ENCODE data around the gene USP16.

Gene USP16

GRCh38 chr21:29091033-29091432 lies 66.6 kb downstream of the USP16 start:
- no peak overlapping the region for H4K91ac ChIP-seq (ENCODE audit: low read depth, low read length, poor library complexity)
- H3K79me1 ChIP-seq (ENCODE audit: low read depth, low read length) = no peaks in the 10 kb centered on the region
- DNase-seq (ENCODE audit: low spot score) = no peak
- H3K36me3 ChIP-seq (replicated peaks in 1 of 2; ENCODE audit: control insufficient read depth in 2 of 2, insufficient read depth in 2 of 2, low read length in 2 of 2) = no peaks in the 10 kb centered on the region
- no peak overlapping the region for H2BK15ac ChIP-seq (ENCODE audit: low read length)
- no CpG with 5 or more reads among the region's 1 CpG for WGBS, 2 donors (ENCODE audit: extremely low coverage in 2 of 2, insufficient read length in 2 of 2, insufficient replicate concordance in 1 of 2)
- no peak overlapping the region for H2BK5ac ChIP-seq (ENCODE audit: low read length)
- H2AK5ac ChIP-seq (ENCODE audit: low read depth, low read length) = no peak overlapping the region
- no peak overlapping the region for H3K18ac ChIP-seq (ENCODE audit: low read length)
- H3K23ac ChIP-seq (ENCODE audit: low read depth, low read length, poor library complexity) = no peak overlapping the region
- H3K27ac ChIP-seq (replicated peaks; ENCODE audit: low read length) = no peak overlapping the region
- no peak overlapping the region for H3K4me3 ChIP-seq (ENCODE audit: low read length in 2 of 2)
- H4K8ac ChIP-seq (ENCODE audit: low read depth, low read length) = no peak overlapping the region
- H3K14ac ChIP-seq (ENCODE audit: low read length) = no peak overlapping the region
- peaks cover 4% of the 10 kb centered on the region in 2 donors for H3K4me1 ChIP-seq (ENCODE audit: control insufficient read depth in 2 of 2, insufficient read depth in 1 of 2, low read depth in 1 of 2, low read length in 2 of 2)
- no peaks in the 10 kb centered on the region for H3K27me3 ChIP-seq (ENCODE audit: control insufficient read depth in 3 of 3, insufficient read depth in 3 of 3, low read depth in 1 of 3, low read length in 3 of 3)
- H2BK12ac ChIP-seq (ENCODE audit: low read length) = no peak overlapping the region
- no peaks in the 10 kb centered on the region for H3K9me3 ChIP-seq (replicated peaks in 1 of 2; ENCODE audit: control insufficient read depth in 2 of 2, insufficient read depth in 1 of 2, low read depth in 1 of 2, low read length in 2 of 2)
- no peak overlapping the region for H2BK120ac ChIP-seq (ENCODE audit: low read depth, low read length)
- H2AFZ ChIP-seq (ENCODE audit: low read length) = no peak overlapping the region
- H3K4me2 ChIP-seq (ENCODE audit: insufficient read depth, low read length, poor library complexity, severe bottlenecking) = no peak overlapping the region
- H3K9ac ChIP-seq (ENCODE audit: low read depth, low read length, poor library complexity) = no peak overlapping the region
- no peak overlapping the region for H3K4ac ChIP-seq (ENCODE audit: low read length)

DNA sequence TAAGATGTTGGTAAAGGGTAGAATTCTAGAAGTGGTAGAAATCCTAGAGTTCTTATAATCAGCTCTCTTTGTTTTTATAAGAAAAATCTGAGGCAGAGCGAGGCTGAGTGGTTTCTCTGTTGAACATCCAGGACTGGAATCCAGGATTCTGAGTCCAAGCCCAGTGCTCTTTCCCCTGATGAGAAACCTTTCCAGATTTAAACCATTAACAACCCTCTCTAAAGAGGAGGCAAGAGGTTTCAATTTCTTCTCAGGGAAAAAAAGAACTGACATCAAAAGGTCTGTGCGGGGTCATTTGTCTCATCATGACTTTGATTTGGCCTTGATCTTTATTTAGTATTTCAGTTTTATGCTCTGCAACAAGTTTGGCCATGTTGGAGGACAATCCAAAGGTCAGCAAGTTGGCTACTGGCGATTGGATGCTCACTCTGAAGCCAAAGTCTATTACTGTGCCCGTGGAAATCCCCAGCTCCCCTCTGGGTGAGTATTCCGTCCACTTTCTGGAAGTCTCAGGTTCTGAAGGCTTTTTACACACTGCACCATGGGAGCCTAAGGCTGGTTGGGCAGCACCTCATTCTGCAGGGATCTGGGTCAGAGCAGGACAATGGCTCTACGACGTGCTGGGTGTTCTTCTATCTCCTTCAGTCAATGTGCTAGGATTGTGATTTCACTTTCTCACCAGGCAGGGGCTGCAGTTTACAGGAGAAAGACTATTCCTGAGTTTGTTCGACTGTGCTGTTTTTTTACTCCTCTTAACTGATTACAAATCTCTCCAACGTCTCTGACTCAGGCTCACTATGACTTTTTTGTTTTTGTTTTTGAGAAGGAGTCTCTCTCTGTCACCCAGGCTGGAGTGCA lies 67.9 kb downstream of the USP16 start:
- no peak overlapping the region for H4K91ac ChIP-seq (ENCODE audit: low read depth, low read length, poor library complexity)
- no peak for DNase-seq (ENCODE audit: low spot score)
- H3K79me1 ChIP-seq (ENCODE audit: low read depth, low read length) = no peaks in the 10 kb centered on the region
- no peak overlapping the region for H2AFZ ChIP-seq (ENCODE audit: low read length)
- no peak overlapping the region for H2BK120ac ChIP-seq (ENCODE audit: low read depth, low read length)
- no CpG with 5 or more reads among the region's 9 CpGs for WGBS, 2 donors (ENCODE audit: extremely low coverage in 2 of 2, insufficient read length in 2 of 2, insufficient replicate concordance in 1 of 2)
- H2BK12ac ChIP-seq (ENCODE audit: low read length) = no peak overlapping the region
- H3K4ac ChIP-seq (ENCODE audit: low read length) = no peak overlapping the region
- no peak overlapping the region for H2BK15ac ChIP-seq (ENCODE audit: low read length)
- no peak overlapping the region for H3K18ac ChIP-seq (ENCODE audit: low read length)
- H3K23ac ChIP-seq (ENCODE audit: low read depth, low read length, poor library complexity) = no peak overlapping the region
- peaks cover 0 to 6% (median 0%) of the 10 kb centered on the region in 3 experiments for H3K27me3 ChIP-seq (ENCODE audit: control insufficient read depth in 3 of 3, insufficient read depth in 3 of 3, low read depth in 1 of 3, low read length in 3 of 3)
- H3K4me3 ChIP-seq (ENCODE audit: low read length in 2 of 2) = no peak overlapping the region
- H3K9me3 ChIP-seq (replicated peaks in 1 of 2; ENCODE audit: control insufficient read depth in 2 of 2, insufficient read depth in 1 of 2, low read depth in 1 of 2, low read length in 2 of 2) = no peaks in the 10 kb centered on the region
- H3K36me3 ChIP-seq (replicated peaks in 1 of 2; ENCODE audit: control insufficient read depth in 2 of 2, insufficient read depth in 2 of 2, low read length in 2 of 2) = no peaks in the 10 kb centered on the region
- no peak overlapping the region for H2AK5ac ChIP-seq (ENCODE audit: low read depth, low read length)
- H3K4me1 ChIP-seq (ENCODE audit: control insufficient read depth in 2 of 2, insufficient read depth in 1 of 2, low read depth in 1 of 2, low read length in 2 of 2) = peaks cover 4% of the 10 kb centered on the region in 2 donors
- H3K4me2 ChIP-seq (ENCODE audit: insufficient read depth, low read length, poor library complexity, severe bottlenecking) = no peak overlapping the region
- H4K8ac ChIP-seq (ENCODE audit: low read depth, low read length) = no peak overlapping the region
- no peak overlapping the region for H3K14ac ChIP-seq (ENCODE audit: low read length)
- no peak overlapping the region for H2BK5ac ChIP-seq (ENCODE audit: low read length)
- no peak overlapping the region for H3K27ac ChIP-seq (replicated peaks; ENCODE audit: low read length)
- H3K9ac ChIP-seq (ENCODE audit: low read depth, low read length, poor library complexity) = no peak overlapping the region

GRCh38 chr21:29096218-29097015 lies 71.9 kb downstream of the USP16 start:
- Histone ChIP-seq H2BK12ac (ENCODE audit: low read length) (no peak overlapping the region), H3K9me3 (replicated peaks in 1 of 2; ENCODE audit: control insufficient read depth in 2 of 2, insufficient read depth in 1 of 2, low read depth in 1 of 2, low read length in 2 of 2) (no peaks in the 10 kb centered on the region), H3K4me1 (ENCODE audit: control insufficient read depth in 2 of 2, insufficient read depth in 1 of 2, low read depth in 1 of 2, low read length in 2 of 2) (peaks cover 4% of the 10 kb centered on the region in 2 donors), H3K27ac (replicated peaks; ENCODE audit: low read length) (no peak overlapping the region), H4K91ac (ENCODE audit: low read depth, low read length, poor library complexity) (no peak overlapping the region), H3K18ac (ENCODE audit: low read length) (no peak overlapping the region), H3K14ac (ENCODE audit: low read length) (no peak overlapping the region), H2AFZ (ENCODE audit: low read length) (no peak overlapping the region), H3K9ac (ENCODE audit: low read depth, low read length, poor library complexity) (no peak overlapping the region), H3K79me1 (ENCODE audit: low read depth, low read length) (no peaks in the 10 kb centered on the region), H2BK5ac (ENCODE audit: low read length) (no peak overlapping the region), H4K8ac (ENCODE audit: low read depth, low read length) (no peak overlapping the region), H3K4me2 (ENCODE audit: insufficient read depth, low read length, poor library complexity, severe bottlenecking) (no peak overlapping the region), H2BK15ac (ENCODE audit: low read length) (no peak overlapping the region), H2BK120ac (ENCODE audit: low read depth, low read length) (no peak overlapping the region), H3K27me3 (ENCODE audit: control insufficient read depth in 3 of 3, insufficient read depth in 3 of 3, low read depth in 1 of 3, low read length in 3 of 3) (peaks cover 0 to 6% (median 0%) of the 10 kb centered on the region in 3 experiments), H3K23ac (ENCODE audit: low read depth, low read length, poor library complexity) (no peak overlapping the region), H3K36me3 (replicated peaks in 1 of 2; ENCODE audit: control insufficient read depth in 2 of 2, insufficient read depth in 2 of 2, low read length in 2 of 2) (no peaks in the 10 kb centered on the region), H3K4me3 (ENCODE audit: low read length in 2 of 2) (no peak overlapping the region), H3K4ac (ENCODE audit: low read length) (no peak overlapping the region), H2AK5ac (ENCODE audit: low read depth, low read length) (no peak overlapping the region)
- WGBS, 2 donors (ENCODE audit: extremely low coverage in 2 of 2, insufficient read length in 2 of 2, insufficient replicate concordance in 1 of 2) = no CpG with 5 or more reads among the region's 8 CpGs
- no peak for DNase-seq (ENCODE audit: low spot score)

DNA sequence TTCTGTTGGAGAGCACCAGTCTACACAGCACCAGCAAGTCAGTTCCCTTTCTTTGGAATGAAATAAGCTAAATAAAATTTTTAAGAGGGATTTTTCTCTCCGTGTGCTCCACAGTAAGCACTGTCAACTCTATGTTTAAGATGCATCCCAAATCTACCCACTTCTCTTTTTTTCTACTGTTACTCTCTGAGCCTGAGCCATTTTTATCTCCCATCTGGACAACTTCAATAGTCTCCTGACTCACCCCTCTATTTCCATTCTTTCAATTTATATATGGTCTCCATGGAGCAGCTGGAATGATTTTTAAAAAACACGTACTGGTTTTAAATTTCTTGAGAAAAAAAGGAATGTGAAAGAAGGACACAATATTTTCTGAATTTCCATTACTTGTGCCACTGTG lies 73.7 kb downstream of the USP16 start:
- peaks cover 0 to 6% (median 0%) of the 10 kb centered on the region in 3 experiments for H3K27me3 ChIP-seq (ENCODE audit: control insufficient read depth in 3 of 3, insufficient read depth in 3 of 3, low read depth in 1 of 3, low read length in 3 of 3)
- H2BK15ac ChIP-seq (ENCODE audit: low read length) = no peak overlapping the region
- no peaks in the 10 kb centered on the region for H3K36me3 ChIP-seq (replicated peaks in 1 of 2; ENCODE audit: control insufficient read depth in 2 of 2, insufficient read depth in 2 of 2, low read length in 2 of 2)
- H3K4me1 ChIP-seq (ENCODE audit: control insufficient read depth in 2 of 2, insufficient read depth in 1 of 2, low read depth in 1 of 2, low read length in 2 of 2) = peaks cover 4% of the 10 kb centered on the region in 2 donors
- H2AFZ ChIP-seq (ENCODE audit: low read length) = no peak overlapping the region
- no peak overlapping the region for H2BK120ac ChIP-seq (ENCODE audit: low read depth, low read length)
- H3K23ac ChIP-seq (ENCODE audit: low read depth, low read length, poor library complexity) = no peak overlapping the region
- H3K9me3 ChIP-seq (replicated peaks in 1 of 2; ENCODE audit: control insufficient read depth in 2 of 2, insufficient read depth in 1 of 2, low read depth in 1 of 2, low read length in 2 of 2) = no peaks in the 10 kb centered on the region
- H2AK5ac ChIP-seq (ENCODE audit: low read depth, low read length) = no peak overlapping the region
- H3K4me3 ChIP-seq (ENCODE audit: low read length in 2 of 2) = no peak overlapping the region
- no peak overlapping the region for H4K91ac ChIP-seq (ENCODE audit: low read depth, low read length, poor library complexity)
- H4K8ac ChIP-seq (ENCODE audit: low read depth, low read length) = no peak overlapping the region
- no peak overlapping the region for H3K4ac ChIP-seq (ENCODE audit: low read length)
- no peak overlapping the region for H3K14ac ChIP-seq (ENCODE audit: low read length)
- no peak for DNase-seq (ENCODE audit: low spot score)
- no CpG with 5 or more reads among the region's 2 CpGs for WGBS, 2 donors (ENCODE audit: extremely low coverage in 2 of 2, insufficient read length in 2 of 2, insufficient replicate concordance in 1 of 2)
- H3K9ac ChIP-seq (ENCODE audit: low read depth, low read length, poor library complexity) = no peak overlapping the region
- H3K18ac ChIP-seq (ENCODE audit: low read length) = no peak overlapping the region
- no peak overlapping the region for H2BK12ac ChIP-seq (ENCODE audit: low read length)
- H3K27ac ChIP-seq (replicated peaks; ENCODE audit: low read length) = no peak overlapping the region
- no peak overlapping the region for H2BK5ac ChIP-seq (ENCODE audit: low read length)
- H3K4me2 ChIP-seq (ENCODE audit: insufficient read depth, low read length, poor library complexity, severe bottlenecking) = no peak overlapping the region
- H3K79me1 ChIP-seq (ENCODE audit: low read depth, low read length) = no peaks in the 10 kb centered on the region
